OCI-LY7 (cell line): Measurements from ENCODE around the gene KRI1.
A peak's percentile ranks its signal among the peaks of the same experiment; 100 is the strongest.

Experiments used
- CTCF ChIP-seq: fragments of 200-600 bp; sonication (generic); conservative IDR thresholded peaks from 2 replicates; pipeline ENCODE4 v1.5.1; 2014; ENCODE audit warnings: mild to moderate bottlenecking, antibody characterized with exemption, low read length, moderate library complexity, mixed read lengths
- EZH2phosphoT487 ChIP-seq: fragments of 200-600 bp; sonication (generic); IDR thresholded peaks from 2 replicates; pipeline ENCODE4 v1.6.1; 2018; ENCODE audit warnings: low read depth, borderline replicate concordance, mild to moderate bottlenecking, mixed run types, antibody characterized with exemption, low read length, moderate library complexity, mixed read lengths

DNA sequence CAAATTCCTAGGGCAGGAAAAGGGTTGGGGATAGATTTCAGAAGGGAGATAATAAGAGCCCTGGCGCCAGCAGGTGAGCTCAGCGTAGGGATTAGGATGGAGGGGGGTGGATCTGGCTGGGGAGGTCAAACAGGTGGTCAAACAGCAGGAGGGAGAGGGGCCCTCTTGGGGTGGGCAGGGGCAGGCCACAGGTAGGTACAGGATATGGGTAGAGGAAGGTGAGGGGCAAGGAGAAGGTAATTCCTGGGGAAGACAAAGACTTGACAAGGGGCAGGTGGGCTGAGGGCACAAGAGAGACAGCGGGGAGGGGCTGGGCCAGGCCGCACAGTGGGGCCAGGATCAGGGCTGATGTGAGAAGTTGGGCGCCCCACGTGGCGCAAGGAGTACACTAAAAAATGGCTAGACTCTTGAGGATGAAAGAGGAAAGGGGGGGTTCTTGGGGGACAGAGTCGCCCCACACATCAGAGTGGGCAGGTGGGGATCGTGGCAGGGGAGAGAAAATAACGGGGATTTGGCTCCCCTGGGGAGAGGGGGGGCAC is 713 bp downstream of the KRI1 start:
- no peak for TF ChIP-seq EZH2phosphoT487
- TF ChIP-seq CTCF: peak; percentile 77
